GM19467 (cell line): ENCODE measurements around the gene FANCF.

Experiments used
- ATAC-seq: cut with Tn5 transposase; IDR thresholded peaks from one replicate; pipeline ENCODE4 v1.9.1; 2021; ENCODE audit warnings: mild to moderate bottlenecking, moderate library complexity; ENCODE audit not compliant: unreplicated experiment

FANCF gene

GRCh38 chr11:22626573-22627239 lies 1.1 kb upstream of the FANCF start:
- ATAC-seq = no peak

DNA sequence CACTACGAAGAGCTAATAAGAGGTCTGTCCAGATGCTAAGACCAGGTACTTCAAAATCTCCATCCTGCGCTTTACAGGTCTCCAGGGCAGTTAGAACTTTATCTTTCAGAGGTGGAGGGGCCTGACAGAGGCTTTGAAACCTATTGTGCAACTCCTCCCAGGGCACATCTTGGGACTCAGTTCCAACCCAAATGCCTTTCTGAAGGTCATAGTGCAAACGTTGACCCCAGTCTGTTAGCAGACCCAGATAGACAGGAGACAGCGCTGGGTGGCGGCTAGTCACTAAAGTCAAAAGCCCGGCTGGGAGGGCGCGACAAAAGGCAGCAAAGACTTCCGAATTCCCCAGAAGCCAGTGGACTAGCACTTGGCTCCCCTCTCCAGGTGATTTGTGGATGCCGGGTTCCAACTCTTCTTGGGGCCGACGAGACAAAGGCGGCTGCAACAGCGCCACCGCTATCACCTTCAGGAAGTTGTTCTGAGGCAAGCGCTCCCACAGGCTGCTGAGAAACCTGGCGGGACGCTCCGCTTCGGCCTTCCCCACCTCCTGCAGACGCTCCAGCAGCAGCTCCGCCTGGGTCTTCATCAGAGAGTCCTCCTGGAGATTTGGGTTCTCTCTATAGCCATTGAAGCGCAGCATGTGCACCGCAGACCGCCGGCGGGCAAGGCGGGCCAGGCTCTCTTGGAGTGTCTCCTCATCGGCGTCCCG lies 728 bp downstream of the FANCF start:
- ATAC-seq = peak; percentile 50

DNA sequence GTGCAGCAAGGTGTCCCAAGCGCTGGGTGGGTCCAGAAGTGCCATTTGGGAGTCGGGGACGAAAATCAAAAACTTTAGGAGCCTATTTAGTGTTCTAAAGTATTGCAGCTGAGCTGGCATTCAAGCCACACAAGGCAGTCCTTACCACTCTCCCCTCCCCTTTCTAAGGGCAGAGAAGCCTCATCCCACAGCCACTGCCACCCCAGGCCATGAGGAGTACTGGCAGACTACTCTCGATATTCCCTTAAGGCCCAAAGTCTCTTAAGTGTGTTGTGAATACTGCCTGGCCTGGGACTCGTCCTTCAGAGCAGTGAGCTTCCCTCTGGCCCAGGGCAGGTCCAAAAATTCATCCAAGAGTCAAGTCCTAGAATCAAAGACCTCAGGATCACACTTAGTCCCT lies 7.8 kb downstream of the FANCF start:
- ATAC-seq = no peak

GRCh38 chr11:22603933-22604332 lies 21.7 kb downstream of the FANCF start:
- no peak for ATAC-seq

DNA sequence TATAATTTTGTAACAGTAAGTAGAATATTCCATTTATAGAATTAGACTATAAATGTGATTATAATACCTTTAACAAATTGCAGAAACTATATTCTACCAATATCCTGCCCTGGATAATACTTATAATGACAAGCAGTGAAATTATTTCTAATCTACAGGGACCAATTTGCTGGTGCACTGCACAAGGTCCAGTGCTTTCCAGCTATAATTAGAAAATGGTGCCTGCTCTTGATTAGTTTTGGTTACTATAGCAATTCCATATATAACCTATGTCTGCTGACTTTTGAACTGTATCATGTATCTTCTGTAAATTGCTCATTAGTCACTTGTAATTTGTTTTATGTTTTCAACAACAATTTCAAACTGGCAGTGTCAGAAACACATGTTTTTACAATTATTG lies 23.1 kb downstream of the FANCF start:
- ATAC-seq = no peak

- no peak for ATAC-seq
These were observed 26.2 kb downstream of the FANCF start for GRCh38 chr11:22599458-22599857.

DNA sequence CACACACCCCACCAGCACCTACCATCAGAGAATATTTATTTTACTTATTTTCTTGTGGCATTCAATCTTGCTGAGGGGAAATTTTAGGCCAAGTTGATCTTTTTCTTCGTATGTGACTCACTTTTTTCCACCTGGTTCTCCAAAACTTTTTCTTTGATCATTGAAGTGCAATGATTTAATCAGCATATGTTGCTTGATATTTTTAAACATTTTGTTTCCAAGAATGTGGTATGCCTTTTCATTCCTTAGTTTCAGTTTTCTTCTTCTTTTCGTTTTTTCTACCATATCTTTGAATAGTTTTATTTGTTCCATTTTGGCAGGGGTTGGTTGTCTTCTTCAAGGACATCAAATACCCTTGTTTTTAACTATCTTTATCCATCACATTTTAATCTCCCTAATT lies 28.6 kb downstream of the FANCF start:
- no peak for ATAC-seq

- no peak for ATAC-seq
These were observed 40.6 kb downstream of the FANCF start for GRCh38 chr11:22584976-22585375.

GRCh38 chr11:22583963-22584492 lies 41.6 kb downstream of the FANCF start:
- ATAC-seq = no peak

GRCh38 chr11:22582151-22582410 lies 43.5 kb downstream of the FANCF start:
- no peak for ATAC-seq

- no peak for ATAC-seq
These were observed 44.1 kb downstream of the FANCF start for GRCh38 chr11:22581354-22582150.

- no peak for ATAC-seq
These were observed 47.8 kb downstream of the FANCF start for GRCh38 chr11:22577854-22578253.
